ENCODE measurements around the gene LTBP4.
A peak's percentile ranks its signal among the peaks of the same experiment; 100 is the strongest.

Gene LTBP4

GRCh38 chr19:40598121-40598917 is 2.9 kb upstream of the LTBP4 start (continued):
- TF ChIP-seq EGR2 (tag by site-specific recombination; IDR thresholded peaks at IDR 0.05; ENCODE audit: low read depth) (peak; percentile 80), ZNF521 (tag by site-specific recombination; IDR thresholded peaks at IDR 0.05) (no peak), ZNF645 (tag by site-specific recombination; IDR thresholded peaks at IDR 0.05) (peak; percentile 79; the same call in 1 of the 2 replicates), ZNF785 (tag by site-specific recombination; IDR thresholded peaks at IDR 0.05) (peak; percentile 94; the same call in 1 of the 2 replicates), ZNF184 (tag by site-specific recombination; IDR thresholded peaks at IDR 0.05) (no peak), ZNF529 (tag by site-specific recombination; IDR thresholded peaks at IDR 0.05; ENCODE audit: insufficient replicate concordance) (no peak), ZNF488 (tag by site-specific recombination; IDR thresholded peaks at IDR 0.05) (no peak), PRDM1 (tag by site-specific recombination; IDR thresholded peaks at IDR 0.05) (no peak)

DNA sequence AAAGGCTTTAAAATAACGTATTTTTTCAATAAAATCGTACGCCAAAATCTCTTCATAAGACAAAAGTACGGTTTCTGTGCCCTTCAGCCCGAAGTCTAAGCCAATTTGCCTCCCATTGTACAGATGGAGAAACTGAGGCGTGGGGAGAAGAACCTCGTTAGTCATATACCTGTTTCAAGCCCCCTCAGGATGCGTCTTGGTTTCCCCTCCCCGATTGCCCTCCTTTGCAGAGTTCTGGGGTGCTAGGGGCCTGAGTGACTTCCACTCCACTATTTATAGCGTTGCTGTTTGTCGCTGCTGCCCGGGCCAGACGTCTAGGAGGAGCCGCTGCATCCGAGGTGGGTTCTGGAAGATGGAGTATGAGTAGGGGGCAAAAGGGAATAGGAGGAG is 2.3 kb upstream of the LTBP4 start:
- no peak overlapping the region for H3K4me3 ChIP-seq (ENCODE audit: low read depth, low read length)
- TF ChIP-seq SALL2 (tag by site-specific recombination; IDR thresholded peaks at IDR 0.05; ENCODE audit: borderline replicate concordance) (peak; percentile 65; the same call in 1 of the 2 replicates), PRDM2 (tag by site-specific recombination; IDR thresholded peaks at IDR 0.05; ENCODE audit: borderline replicate concordance) (peak; percentile 94; the same call in 1 of the 2 replicates), ZNF121 (tag by site-specific recombination; IDR thresholded peaks at IDR 0.05) (0 out of 2 replicates have a peak, but pooled peaks have one; percentile 38), ZNF169 (tag by site-specific recombination; IDR thresholded peaks at IDR 0.05) (peak; percentile 59; the same call in 1 of the 2 replicates), MYNN (tag by site-specific recombination; IDR thresholded peaks at IDR 0.05; ENCODE audit: borderline replicate concordance) (0 out of 2 replicates have a peak, but pooled peaks have one; percentile 2), ZNF513 (tag by site-specific recombination; IDR thresholded peaks at IDR 0.05) (0 out of 2 replicates have a peak, but pooled peaks have one; percentile 51), GFI1B (tag by site-specific recombination; IDR thresholded peaks at IDR 0.05) (peak; percentile 13; the same call in 1 of the 2 replicates), ZNF677 (tag by site-specific recombination; IDR thresholded peaks at IDR 0.05) (0 out of 2 replicates have a peak, but pooled peaks have one; percentile 3), ZNF768 (tag by site-specific recombination; IDR thresholded peaks at IDR 0.05) (0 out of 2 replicates have a peak, but pooled peaks have one; percentile 58), YY1 (tag by site-specific recombination; IDR thresholded peaks at IDR 0.05) (0 out of 2 replicates have a peak, but pooled peaks have one; percentile 45), ZNF416 (tag by site-specific recombination; IDR thresholded peaks at IDR 0.05) (no peak), ZNF626 (tag by site-specific recombination; IDR thresholded peaks at IDR 0.05) (no peak)
- TF ChIP-seq, protein P1, sequence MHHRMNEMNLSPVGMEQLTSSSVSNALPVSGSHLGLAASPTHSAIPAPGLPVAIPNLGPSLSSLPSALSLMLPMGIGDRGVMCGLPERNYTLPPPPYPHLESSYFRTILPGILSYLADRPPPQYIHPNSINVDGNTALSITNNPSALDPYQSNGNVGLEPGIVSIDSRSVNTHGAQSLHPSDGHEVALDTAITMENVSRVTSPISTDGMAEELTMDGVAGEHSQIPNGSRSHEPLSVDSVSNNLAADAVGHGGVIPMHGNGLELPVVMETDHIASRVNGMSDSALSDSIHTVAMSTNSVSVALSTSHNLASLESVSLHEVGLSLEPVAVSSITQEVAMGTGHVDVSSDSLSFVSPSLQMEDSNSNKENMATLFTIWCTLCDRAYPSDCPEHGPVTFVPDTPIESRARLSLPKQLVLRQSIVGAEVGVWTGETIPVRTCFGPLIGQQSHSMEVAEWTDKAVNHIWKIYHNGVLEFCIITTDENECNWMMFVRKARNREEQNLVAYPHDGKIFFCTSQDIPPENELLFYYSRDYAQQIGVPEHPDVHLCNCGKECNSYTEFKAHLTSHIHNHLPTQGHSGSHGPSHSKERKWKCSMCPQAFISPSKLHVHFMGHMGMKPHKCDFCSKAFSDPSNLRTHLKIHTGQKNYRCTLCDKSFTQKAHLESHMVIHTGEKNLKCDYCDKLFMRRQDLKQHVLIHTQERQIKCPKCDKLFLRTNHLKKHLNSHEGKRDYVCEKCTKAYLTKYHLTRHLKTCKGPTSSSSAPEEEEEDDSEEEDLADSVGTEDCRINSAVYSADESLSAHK (tag by site-specific recombination; IDR thresholded peaks at IDR 0.05) = peak; percentile 85
- TF ChIP-seq, protein P2, sequence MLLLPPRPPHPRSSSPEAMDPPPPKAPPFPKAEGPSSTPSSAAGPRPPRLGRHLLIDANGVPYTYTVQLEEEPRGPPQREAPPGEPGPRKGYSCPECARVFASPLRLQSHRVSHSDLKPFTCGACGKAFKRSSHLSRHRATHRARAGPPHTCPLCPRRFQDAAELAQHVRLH (tag by site-specific recombination; IDR thresholded peaks at IDR 0.05) = peak; percentile 57; the same call in 1 of the 2 replicates

More for the DNA sequence above, 2.3 kb upstream of the LTBP4 start:
- POLR2A ChIA-PET = interaction anchor here (0.7 to 2.3 kb wide), 12 partner anchors 25 to 202 kb away, joined by 3 to 15 read pairs (median 4); partner anchors contain the start of gene SERTAD1
- Histone ChIP-seq H3K27ac (ENCODE audit: extremely low read depth, low read depth, low read length) (no peak overlapping the region), H3K4me1 (ENCODE audit: control insufficient read depth, insufficient read depth, low read length) (peaks cover 60% of the 10 kb centered on the region), H3K36me3 (ENCODE audit: control insufficient read depth in 2 of 2, insufficient read depth in 1 of 2, low read length in 2 of 2) (no peaks in the 10 kb centered on the region), H3K9me3 (ENCODE audit: control insufficient read depth, insufficient read depth, low read depth, low read length) (no peaks in the 10 kb centered on the region)
- CTCF ChIA-PET = interaction anchor here (0.6 to 20.7 kb wide), 32 partner anchors 9 to 459 kb away, joined by 3 to 470 read pairs (median 4); partner anchors contain the start of genes BLVRB and SERTAD1
